ENCODE data around the gene INTU. TPM values are rescaled to one million over a fixed set of nuclear protein-coding genes. Genes with fewer than 3 reads are reported as not detected.

INTU gene
- total RNA-seq, 1 donor from 2014 or later = not detected

- intact Hi-C loops (cut with micrococcal nuclease) = no loop called here
These were observed 108.5 kb downstream of the INTU start for GRCh38 chr4:127741247-127741646.

- intact Hi-C loops (cut with micrococcal nuclease) = no loop called here
These were observed 115.1 kb downstream of the INTU start for GRCh38 chr4:127747883-127748282.

GRCh38 chr4:127748957-127749356, 116.2 kb downstream of the INTU start:
- intact Hi-C loops (cut with micrococcal nuclease) = no loop called here

GRCh38 chr4:127756906-127757305, 124.1 kb downstream of the INTU start:
- intact Hi-C loops (cut with micrococcal nuclease) = no loop called here

- intact Hi-C loops (cut with micrococcal nuclease) = no loop called here
These were observed 126.6 kb downstream of the INTU start for GRCh38 chr4:127759228-127759820.

- intact Hi-C loops (cut with micrococcal nuclease) = no loop called here
These were observed 127.1 kb downstream of the INTU start for GRCh38 chr4:127759893-127760292.

- intact Hi-C loops (cut with micrococcal nuclease) = no loop called here
These were observed 138.9 kb downstream of the INTU start for GRCh38 chr4:127771535-127772275.

- intact Hi-C loops (cut with micrococcal nuclease) = no loop called here
These were observed 140.3 kb downstream of the INTU start for GRCh38 chr4:127772769-127773671.

- intact Hi-C loops (cut with micrococcal nuclease) = no loop called here
These were observed 143.1 kb downstream of the INTU start for GRCh38 chr4:127775843-127776242.

Other genes with a start within 250 kb of the INTU start
- not detected in 2 replicates for gene SLC25A31, start 97.4 kb downstream of the INTU start, total RNA-seq
- gene HSPA4L, start 149.4 kb downstream of the INTU start, total RNA-seq = 0.66 and 0.83 TPM in 2 replicates
- 38.1 and 40.1 TPM in 2 replicates for gene PLK4, start 247.9 kb downstream of the INTU start, total RNA-seq